Tibial artery (tissue), 4 donors: ENCODE results near the gene SURF4.

Experiments
- DNase-seq, 2 donors: peaks; one replicate each; pipeline ENCODE4 v3.0.0-alpha.2; 2019
- H3K27ac ChIP-seq, 2 donors: fragments of 200-600 bp; sonication (generic) in 1 of 2; 1 replicate in 1 of 2; 2 replicates in 1 of 2; pipeline ENCODE4 v1.5.1; 2018 to 2019; ENCODE audit warnings: mild to moderate bottlenecking in 1 of 2
- H3K27me3 ChIP-seq, 2 donors: fragments of 200-600 bp; sonication (generic) in 1 of 2; one replicate each; pipeline versions ENCODE4 v1.5.1 to v1.6.0; 2016 to 2019
- H3K36me3 ChIP-seq, 3 donors: fragments of 200-600 bp; sonication (generic) in 2 of 3; one replicate each; pipeline ENCODE4 v1.5.1; 2016 to 2019; ENCODE audit warnings: mild to moderate bottlenecking in 2 of 3
- H3K4me1 ChIP-seq, 4 donors: fragments of 200-600 bp; sonication (generic) in 2 of 4; 1 replicate in 3 of 4; 2 replicates in 1 of 4; pipeline ENCODE4 v1.5.1; 2016 to 2019
- H3K4me3 ChIP-seq, 2 donors: fragments of 200-600 bp; sonication (generic) in 1 of 2; 1 replicate in 1 of 2; 2 replicates in 1 of 2; pipeline ENCODE4 v1.5.1; 2018 to 2019; ENCODE audit warnings: mild to moderate bottlenecking in 2 of 2
- H3K9me3 ChIP-seq, 3 donors: fragments of 200-600 bp; sonication (generic) in 1 of 3; one replicate each; pipeline ENCODE4 v1.5.1; 2016 to 2019
- CTCF ChIP-seq, 2 experiments: fragments of 200-600 bp in 1 of 2; fragments of 450-650 bp in 1 of 2; IDR thresholded peaks; one replicate each; pipeline ENCODE4 v1.5.1; 2017 to 2019; ENCODE audit warnings: antibody characterized with exemption in 2 of 2, mild to moderate bottlenecking in 1 of 2, moderate library complexity in 1 of 2
- intact Hi-C: fragments of 100-400 bp; cut with DNase I; formaldehyde crosslinking; loops from one replicate; pipeline ENCODE4 v1.15.0; 2023; ENCODE audit warnings: low total_unique reads

The SURF4 gene

GRCh38 chr9:133406480-133407307 is 30.8 kb upstream of the SURF4 start:
- Histone ChIP-seq H3K27me3 (no peaks in the 10 kb centered on the region), H3K27ac (no peak overlapping the region), H3K4me1 (no peaks in the 10 kb centered on the region), H3K36me3 (peaks cover 32 to 100% (median 62%) of the 10 kb centered on the region in 3 donors), H3K4me3 (no peak overlapping the region), H3K9me3 (no peaks in the 10 kb centered on the region)
- intact Hi-C loops = no loop called here
- peak; percentile 78 to 85 for TF ChIP-seq CTCF (IDR thresholded peaks at IDR 0.05)
- DNase-seq = peak; percentile 42 to 78

- intact Hi-C loops = no loop called here
- Histone ChIP-seq H3K4me1 (no peaks in the 10 kb centered on the region), H3K36me3 (peaks cover 24 to 97% (median 55%) of the 10 kb centered on the region in 3 donors), H3K9me3 (no peaks in the 10 kb centered on the region), H3K27ac (no peak overlapping the region), H3K4me3 (no peak overlapping the region), H3K27me3 (no peaks in the 10 kb centered on the region)
- DNase-seq = no peak
- TF ChIP-seq CTCF (IDR thresholded peaks at IDR 0.05) = no peak
Measured at GRCh38 chr9:133405508-133406438, 29.9 kb upstream of the SURF4 start.

- H3K4me3 ChIP-seq = no peak overlapping the region
- no peak for TF ChIP-seq CTCF (IDR thresholded peaks at IDR 0.05)
- no peaks in the 10 kb centered on the region for H3K27me3 ChIP-seq
- H3K4me1 ChIP-seq = no peaks in the 10 kb centered on the region
- peaks cover 20 to 94% (median 43%) of the 10 kb centered on the region in 3 donors for H3K36me3 ChIP-seq
- DNase-seq = no peak
- intact Hi-C loops = no loop called here
- H3K9me3 ChIP-seq = no peaks in the 10 kb centered on the region
- H3K27ac ChIP-seq = no peak overlapping the region
Measured at GRCh38 chr9:133404454-133405002, 28.7 kb upstream of the SURF4 start.

GRCh38 chr9:133403766-133404453 is 28.1 kb upstream of the SURF4 start:
- H3K9me3 ChIP-seq = no peaks in the 10 kb centered on the region
- DNase-seq = no peak
- H3K4me1 ChIP-seq = no peaks in the 10 kb centered on the region
- no peak overlapping the region for H3K27ac ChIP-seq
- peak; percentile 6 to 20 for TF ChIP-seq CTCF (IDR thresholded peaks at IDR 0.05)
- peaks cover 20 to 87% (median 37%) of the 10 kb centered on the region in 3 donors for H3K36me3 ChIP-seq
- intact Hi-C loops = no loop called here
- no peak overlapping the region for H3K4me3 ChIP-seq
- H3K27me3 ChIP-seq = no peaks in the 10 kb centered on the region

- DNase-seq = no peak
- intact Hi-C loops = no loop called here
- no peaks in the 10 kb centered on the region for H3K9me3 ChIP-seq
- H3K4me3 ChIP-seq = no peak overlapping the region
- H3K4me1 ChIP-seq = no peaks in the 10 kb centered on the region
- no peaks in the 10 kb centered on the region for H3K27me3 ChIP-seq
- H3K36me3 ChIP-seq = peaks cover 13 to 75% (median 28%) of the 10 kb centered on the region in 3 donors
- H3K27ac ChIP-seq = no peak overlapping the region
- TF ChIP-seq CTCF (IDR thresholded peaks at IDR 0.05) = no peak
Measured at GRCh38 chr9:133402689-133403088, 26.8 kb upstream of the SURF4 start.
